Liver (tissue), 9 donors: Measurements from ENCODE around the gene ZDHHC11B. TPM values are rescaled to one million over a fixed set of nuclear protein-coding genes. Genes with fewer than 3 reads are reported as not detected.

Experiments
- DNase-seq: peaks from one replicate; pipeline ENCODE4 v3.0.0-alpha.2; 2017; ENCODE audit warnings: low spot score
- H3K27ac ChIP-seq, 2 donors: one replicate each; pipeline ENCODE4 v1.7.0; 2013; ENCODE audit warnings: inconsistent platforms in 2 of 2, low read length in 2 of 2, control low read depth in 1 of 2, low read depth in 1 of 2, mild to moderate bottlenecking in 1 of 2
- H3K27me3 ChIP-seq, 4 donors: one replicate each; pipeline versions ENCODE4 v1.6.1 to v1.7.0; 2013; ENCODE audit warnings: low read length in 3 of 4, inconsistent platforms in 1 of 4, mild to moderate bottlenecking in 1 of 4, moderate library complexity in 1 of 4; ENCODE audit not compliant: control insufficient read depth in 4 of 4, insufficient read depth in 4 of 4
- H3K36me3 ChIP-seq, 4 donors: one replicate each; pipeline versions ENCODE4 v1.6.1 to v1.7.0; 2013; ENCODE audit warnings: low read length in 3 of 4, mild to moderate bottlenecking in 3 of 4, low read depth in 1 of 4, moderate library complexity in 1 of 4; ENCODE audit not compliant: control insufficient read depth in 4 of 4, insufficient read depth in 3 of 4
- H3K4me1 ChIP-seq, 4 donors: one replicate each; pipeline versions ENCODE4 v1.6.1 to v1.7.0; 2013; ENCODE audit warnings: low read length in 3 of 4, mild to moderate bottlenecking in 3 of 4, moderate library complexity in 1 of 4; ENCODE audit not compliant: control insufficient read depth in 4 of 4, insufficient read depth in 4 of 4
- H3K4me3 ChIP-seq, 3 donors: one replicate each; pipeline versions ENCODE4 v1.6.1 to v1.7.0; 2013; ENCODE audit warnings: low read length in 3 of 3, control low read depth in 1 of 3, low read depth in 1 of 3, mild to moderate bottlenecking in 1 of 3
- H3K9ac ChIP-seq, 2 donors: one replicate each; pipeline ENCODE4 v1.7.0; 2013; ENCODE audit warnings: low read length in 2 of 2, mild to moderate bottlenecking in 2 of 2, moderate library complexity in 2 of 2, control low read depth in 1 of 2, low read depth in 1 of 2
- H3K9me3 ChIP-seq, 4 donors: one replicate each; pipeline versions ENCODE4 v1.6.1 to v1.7.0; 2013; ENCODE audit warnings: low read length in 3 of 4; ENCODE audit not compliant: control insufficient read depth in 4 of 4
- CTCF ChIP-seq: fragments of 150-350 bp; IDR thresholded peaks from 2 replicates; pipeline ENCODE4 v1.5.1; 2017; ENCODE audit warnings: improper control_type of control experiment, low read depth, low read length; ENCODE audit not compliant: missing input control
- EGR1 ChIP-seq, 2 donors: IDR thresholded peaks; 2 replicates each; pipeline ENCODE4 v1.6.1; 2016 to 2018; ENCODE audit warnings: antibody characterized with exemption in 2 of 2, low read depth in 2 of 2
- HNF4A ChIP-seq, 2 donors: conservative IDR thresholded peaks; 2 replicates each; pipeline ENCODE4 v1.6.1; 2016; ENCODE audit warnings: antibody characterized with exemption in 2 of 2, mild to moderate bottlenecking in 2 of 2
- HNF4G ChIP-seq: IDR thresholded peaks from 2 replicates; pipeline ENCODE4 v1.6.1; 2016; ENCODE audit warnings: antibody characterized with exemption
- JUND ChIP-seq, 2 donors: IDR thresholded peaks; 2 replicates each; pipeline ENCODE4 v1.6.1; 2016; ENCODE audit warnings: antibody characterized with exemption in 2 of 2
- MAX ChIP-seq: IDR thresholded peaks from 2 replicates; pipeline ENCODE4 v1.6.1; 2016; ENCODE audit warnings: antibody characterized with exemption
- REST ChIP-seq: IDR thresholded peaks from 2 replicates; pipeline ENCODE4 v1.6.1; 2016; ENCODE audit warnings: antibody characterized with exemption, mild to moderate bottlenecking
- RXRA ChIP-seq, 2 donors: IDR thresholded peaks; 2 replicates each; pipeline ENCODE4 v1.6.1; 2017 to 2018; ENCODE audit warnings: antibody characterized with exemption in 2 of 2, mild to moderate bottlenecking in 1 of 2
- SP1 ChIP-seq: IDR thresholded peaks from 2 replicates; pipeline ENCODE4 v1.6.1; 2018; ENCODE audit warnings: antibody characterized with exemption, mild to moderate bottlenecking
- TAF1 ChIP-seq: conservative IDR thresholded peaks from 2 replicates; pipeline ENCODE4 v1.6.1; 2016; ENCODE audit warnings: antibody characterized with exemption, mild to moderate bottlenecking
- YY1 ChIP-seq: IDR thresholded peaks from 2 replicates; pipeline ENCODE4 v1.6.1; 2016; ENCODE audit warnings: antibody characterized with exemption, mild to moderate bottlenecking
- WGBS: extraction: QIAGEN DNeasy Blood & Tissue Kit; methylation state at CpG from one replicate; pipeline ENCODE4 v1.1.7; 2013; 5-methylcytosine and 5-hydroxymethylcytosine counted together
- polyA plus RNA-seq, 2 donors: library from polyadenylated mRNA; stranded (reverse) in 1 of 2; unstranded in 1 of 2; fragments of 200-250 nt in 1 of 2; fragments of >200 nt in 1 of 2; fragmentation: Nextera tagmentation in 1 of 2; extraction: Ambion mirVana in 1 of 2; gene quantifications; one replicate each; pipeline versions ENCODE4 v1.2.1 to v1.2.3, GENCODE V29; 2013 to 2015
- total RNA-seq, 2 donors: library from RNA; depleted of rRNA; stranded (reverse); fragments of >200 nt; gene quantifications; one replicate each; pipeline ENCODE4 v1.2.3, GENCODE V29; 2014
- TF ChIP-seq, protein P1 (sequence below): IDR thresholded peaks from 2 replicates; pipeline ENCODE4 v1.6.1; 2016; ENCODE audit warnings: antibody characterized with exemption
- TF ChIP-seq, protein P2 (sequence below): IDR thresholded peaks from 2 replicates; pipeline ENCODE4 v1.6.1; 2016; ENCODE audit warnings: antibody characterized with exemption
- donor health status: healthy.
- donor health status: healthy.
- donor health status: healthy.
- donor health status: healthy.
- donor health status: healthy.

The ZDHHC11B gene
- total and polyA plus RNA-seq, 4 donors = 0.37 to 2.1 (median 0.62) TPM

DNA sequence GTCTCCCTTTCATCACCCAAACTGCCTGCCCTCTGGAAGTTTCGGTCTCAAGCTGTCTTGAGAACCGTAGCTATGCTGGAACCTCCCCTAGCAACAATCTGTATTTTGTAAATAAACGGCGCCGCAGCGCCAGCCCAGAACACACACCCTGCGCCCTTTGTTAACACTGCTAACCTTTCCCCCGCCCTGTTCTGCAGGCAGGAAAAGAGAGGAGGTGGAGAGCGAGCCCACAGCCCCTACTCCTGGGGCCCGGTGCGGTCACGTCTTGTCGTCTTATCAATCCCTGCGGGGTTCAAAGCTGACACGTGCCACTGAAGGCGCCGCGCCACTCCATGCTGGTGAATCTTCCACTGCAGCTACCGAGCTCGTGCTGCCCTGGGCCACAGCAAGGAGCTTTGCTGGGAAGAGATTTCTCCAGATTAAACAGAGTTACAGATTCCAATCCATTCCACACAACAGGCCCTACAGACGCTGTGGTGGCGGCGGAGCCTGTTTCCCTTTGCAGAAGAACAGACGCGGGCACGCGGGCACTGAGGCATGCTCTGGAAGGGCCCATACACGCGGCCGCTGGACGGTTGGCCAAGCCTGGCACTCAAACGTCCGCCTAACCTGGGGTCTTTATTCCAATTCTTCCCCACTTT is 25.3 kb downstream of the ZDHHC11B start (continued):
- TF ChIP-seq, protein P1, sequence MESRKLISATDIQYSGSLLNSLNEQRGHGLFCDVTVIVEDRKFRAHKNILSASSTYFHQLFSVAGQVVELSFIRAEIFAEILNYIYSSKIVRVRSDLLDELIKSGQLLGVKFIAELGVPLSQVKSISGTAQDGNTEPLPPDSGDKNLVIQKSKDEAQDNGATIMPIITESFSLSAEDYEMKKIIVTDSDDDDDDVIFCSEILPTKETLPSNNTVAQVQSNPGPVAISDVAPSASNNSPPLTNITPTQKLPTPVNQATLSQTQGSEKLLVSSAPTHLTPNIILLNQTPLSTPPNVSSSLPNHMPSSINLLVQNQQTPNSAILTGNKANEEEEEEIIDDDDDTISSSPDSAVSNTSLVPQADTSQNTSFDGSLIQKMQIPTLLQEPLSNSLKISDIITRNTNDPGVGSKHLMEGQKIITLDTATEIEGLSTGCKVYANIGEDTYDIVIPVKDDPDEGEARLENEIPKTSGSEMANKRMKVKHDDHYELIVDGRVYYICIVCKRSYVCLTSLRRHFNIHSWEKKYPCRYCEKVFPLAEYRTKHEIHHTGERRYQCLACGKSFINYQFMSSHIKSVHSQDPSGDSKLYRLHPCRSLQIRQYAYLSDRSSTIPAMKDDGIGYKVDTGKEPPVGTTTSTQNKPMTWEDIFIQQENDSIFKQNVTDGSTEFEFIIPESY = no peak

GRCh38 chr5:758698-759053 is 25.9 kb downstream of the ZDHHC11B start:
- peak overlapping the region; percentile 17 to 50 for H3K9ac ChIP-seq
- peak overlapping the region in 1 of 2 donors; percentile 68 for H3K27ac ChIP-seq
- 72% methylated on average over 15 of the region's 15 CpGs for WGBS

More at GRCh38 chr5:758698-759053, 25.9 kb downstream of the ZDHHC11B start:
- Histone ChIP-seq H3K27me3 (no peaks in the 10 kb centered on the region), H3K4me3 (no peak overlapping the region), H3K36me3 (no peaks in the 10 kb centered on the region), H3K4me1 (peaks cover 2 to 30% (median 15%) of the 10 kb centered on the region in 4 donors), H3K9me3 (no peaks in the 10 kb centered on the region)
- TF ChIP-seq RXRA (IDR thresholded peaks at IDR 0.05) (no peak), HNF4A (conservative IDR thresholded peaks at IDR 0.05) (no peak), MAX (no peak), CTCF (no peak), SP1 (no peak), HNF4G (no peak), YY1 (no peak), EGR1 (IDR thresholded peaks at IDR 0.05; ENCODE audit: low read depth in 2 of 2) (no peak), REST (no peak), JUND (IDR thresholded peaks at IDR 0.05) (no peak), TAF1 (no peak)
- TF ChIP-seq, protein P1 = no peak
- TF ChIP-seq, protein P2, sequence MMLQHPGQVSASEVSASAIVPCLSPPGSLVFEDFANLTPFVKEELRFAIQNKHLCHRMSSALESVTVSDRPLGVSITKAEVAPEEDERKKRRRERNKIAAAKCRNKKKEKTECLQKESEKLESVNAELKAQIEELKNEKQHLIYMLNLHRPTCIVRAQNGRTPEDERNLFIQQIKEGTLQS = no peak
- no peak for DNase-seq
